Measurements from ENCODE around the gene GSPT1. TPM values are rescaled to one million over a fixed set of nuclear protein-coding genes. Genes with fewer than 3 reads are reported as not detected.

Gene GSPT1
- total and polyA plus RNA-seq, 9 of the 15 experiments (the other 6 are each of a cell fraction or from before 2014, with no cell fraction given), result 63.8 to 269 (median 148) TPM

DNA sequence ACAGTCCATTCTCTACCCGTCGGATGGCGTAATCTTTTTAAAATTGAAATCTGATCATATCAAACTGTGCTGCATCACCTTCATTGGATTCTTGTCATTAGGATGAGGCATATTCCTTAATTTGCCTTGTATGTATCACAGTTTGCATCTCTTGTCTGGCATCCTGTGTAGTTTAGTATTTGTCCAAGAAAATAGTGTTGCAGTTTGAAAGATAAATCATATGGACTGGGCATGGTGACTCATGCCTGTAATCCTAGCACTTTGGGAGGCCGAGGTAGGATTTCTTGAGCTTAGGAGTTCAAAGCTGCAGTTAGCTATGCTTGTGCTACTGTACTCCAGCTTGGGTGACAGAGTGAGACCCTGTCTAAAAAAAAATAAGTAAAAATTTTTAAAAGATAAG, 58.6 kb downstream of the GSPT1 start:
- Histone ChIP-seq H3K9me1 (ENCODE audit: control insufficient read depth, insufficient read depth, low read length) (no peaks in the 10 kb centered on the region), H3K9ac (ENCODE audit: insufficient read depth in 1 of 2, low read depth in 2 of 2, low read length in 2 of 2) (no peak overlapping the region), H3K27ac (ENCODE audit: extremely low read depth, low read depth, low read length) (no peak overlapping the region), H3K4me2 (ENCODE audit: insufficient read depth, low read length) (no peak overlapping the region), H3K27me3 (ENCODE audit: control insufficient read depth in 2 of 2, insufficient read depth in 2 of 2, low read length in 2 of 2) (no peaks in the 10 kb centered on the region), H3K36me3 (ENCODE audit: control insufficient read depth, insufficient read depth, low read length) (peaks cover 14% of the 10 kb centered on the region), H3K9me3 (replicated peaks; ENCODE audit: control insufficient read depth, insufficient read depth, low read depth, low read length) (no peaks in the 10 kb centered on the region), H2AFZ (ENCODE audit: low read depth, low read length) (no peak overlapping the region), H3K4me1 (replicated peaks in 1 of 2; ENCODE audit: control insufficient read depth in 2 of 2, insufficient read depth in 2 of 2, low read length in 2 of 2) (peaks cover 2 to 9% of the 10 kb centered on the region in 2 experiments; a peak in 4 of 5 replicates), H3K4me3 (no peak overlapping the region), H4K20me1 (replicated peaks; ENCODE audit: control insufficient read depth, insufficient read depth, low read length) (no peaks in the 10 kb centered on the region), H3K79me2 (ENCODE audit: control insufficient read depth, insufficient read depth, low read length) (peaks cover 74% of the 10 kb centered on the region)
- in situ Hi-C loops (cut with MboI) (no loop called here), intact Hi-C loops (cut with micrococcal nuclease) (no loop called here)
- no TSS peak for BruUV-seq (replicated peaks)
- DNase-seq (ENCODE audit: extremely low read depth in 1 of 4, low spot score in 3 of 4), result no peak
- ChIA-PET POLR2A (interaction anchor here (0.9 kb wide), 2 partner anchors 12 to 59 kb away, joined by 3 read pairs; no protein-coding TSS in a partner anchor), CTCF (ENCODE audit: low intra/inter-chr PET ratio) (no interaction called here)
- no peak for FAIRE-seq
- WGBS (ENCODE audit: insufficient coverage, low coverage, missing lambda C conversion rate), result 53% methylated on average over 4 of the region's 4 CpGs
- ATAC-seq, result peak; percentile 23; the same call in 2 of the 3 replicates
- TF ChIP-seq ZNF830 (CRISPR knock-in tag; IDR thresholded peaks at IDR 0.05) (no peak), DPF2 (IDR thresholded peaks at IDR 0.05) (peak; percentile 56), MEIS2 (IDR thresholded peaks at IDR 0.05; ENCODE audit: partially characterized antibody) (peak; percentile 90), DNMT1 (IDR thresholded peaks at IDR 0.05) (no peak), JUN (IDR thresholded peaks at IDR 0.05; ENCODE audit: borderline replicate concordance, low read depth, low read length) (0 out of 2 replicates have a peak, but pooled peaks have one; percentile 50), JUN (CRISPR knock-in tag; IDR thresholded peaks at IDR 0.05; ENCODE audit: borderline replicate concordance) (no peak), ZNF124 (CRISPR knock-in tag; IDR thresholded peaks at IDR 0.05) (no peak), COPS2 (conservative IDR thresholded peaks at IDR 0.05) (no peak), JUND (IDR thresholded peaks at IDR 0.05; ENCODE audit: borderline replicate concordance, low read depth, low read length) (peak; percentile 78), JUND (tag; IDR thresholded peaks at IDR 0.05; ENCODE audit: borderline replicate concordance, low read depth, low read length) (peak; percentile 77; the same call in 2 of the 3 replicates)
- TF ChIP-seq, protein P1, sequence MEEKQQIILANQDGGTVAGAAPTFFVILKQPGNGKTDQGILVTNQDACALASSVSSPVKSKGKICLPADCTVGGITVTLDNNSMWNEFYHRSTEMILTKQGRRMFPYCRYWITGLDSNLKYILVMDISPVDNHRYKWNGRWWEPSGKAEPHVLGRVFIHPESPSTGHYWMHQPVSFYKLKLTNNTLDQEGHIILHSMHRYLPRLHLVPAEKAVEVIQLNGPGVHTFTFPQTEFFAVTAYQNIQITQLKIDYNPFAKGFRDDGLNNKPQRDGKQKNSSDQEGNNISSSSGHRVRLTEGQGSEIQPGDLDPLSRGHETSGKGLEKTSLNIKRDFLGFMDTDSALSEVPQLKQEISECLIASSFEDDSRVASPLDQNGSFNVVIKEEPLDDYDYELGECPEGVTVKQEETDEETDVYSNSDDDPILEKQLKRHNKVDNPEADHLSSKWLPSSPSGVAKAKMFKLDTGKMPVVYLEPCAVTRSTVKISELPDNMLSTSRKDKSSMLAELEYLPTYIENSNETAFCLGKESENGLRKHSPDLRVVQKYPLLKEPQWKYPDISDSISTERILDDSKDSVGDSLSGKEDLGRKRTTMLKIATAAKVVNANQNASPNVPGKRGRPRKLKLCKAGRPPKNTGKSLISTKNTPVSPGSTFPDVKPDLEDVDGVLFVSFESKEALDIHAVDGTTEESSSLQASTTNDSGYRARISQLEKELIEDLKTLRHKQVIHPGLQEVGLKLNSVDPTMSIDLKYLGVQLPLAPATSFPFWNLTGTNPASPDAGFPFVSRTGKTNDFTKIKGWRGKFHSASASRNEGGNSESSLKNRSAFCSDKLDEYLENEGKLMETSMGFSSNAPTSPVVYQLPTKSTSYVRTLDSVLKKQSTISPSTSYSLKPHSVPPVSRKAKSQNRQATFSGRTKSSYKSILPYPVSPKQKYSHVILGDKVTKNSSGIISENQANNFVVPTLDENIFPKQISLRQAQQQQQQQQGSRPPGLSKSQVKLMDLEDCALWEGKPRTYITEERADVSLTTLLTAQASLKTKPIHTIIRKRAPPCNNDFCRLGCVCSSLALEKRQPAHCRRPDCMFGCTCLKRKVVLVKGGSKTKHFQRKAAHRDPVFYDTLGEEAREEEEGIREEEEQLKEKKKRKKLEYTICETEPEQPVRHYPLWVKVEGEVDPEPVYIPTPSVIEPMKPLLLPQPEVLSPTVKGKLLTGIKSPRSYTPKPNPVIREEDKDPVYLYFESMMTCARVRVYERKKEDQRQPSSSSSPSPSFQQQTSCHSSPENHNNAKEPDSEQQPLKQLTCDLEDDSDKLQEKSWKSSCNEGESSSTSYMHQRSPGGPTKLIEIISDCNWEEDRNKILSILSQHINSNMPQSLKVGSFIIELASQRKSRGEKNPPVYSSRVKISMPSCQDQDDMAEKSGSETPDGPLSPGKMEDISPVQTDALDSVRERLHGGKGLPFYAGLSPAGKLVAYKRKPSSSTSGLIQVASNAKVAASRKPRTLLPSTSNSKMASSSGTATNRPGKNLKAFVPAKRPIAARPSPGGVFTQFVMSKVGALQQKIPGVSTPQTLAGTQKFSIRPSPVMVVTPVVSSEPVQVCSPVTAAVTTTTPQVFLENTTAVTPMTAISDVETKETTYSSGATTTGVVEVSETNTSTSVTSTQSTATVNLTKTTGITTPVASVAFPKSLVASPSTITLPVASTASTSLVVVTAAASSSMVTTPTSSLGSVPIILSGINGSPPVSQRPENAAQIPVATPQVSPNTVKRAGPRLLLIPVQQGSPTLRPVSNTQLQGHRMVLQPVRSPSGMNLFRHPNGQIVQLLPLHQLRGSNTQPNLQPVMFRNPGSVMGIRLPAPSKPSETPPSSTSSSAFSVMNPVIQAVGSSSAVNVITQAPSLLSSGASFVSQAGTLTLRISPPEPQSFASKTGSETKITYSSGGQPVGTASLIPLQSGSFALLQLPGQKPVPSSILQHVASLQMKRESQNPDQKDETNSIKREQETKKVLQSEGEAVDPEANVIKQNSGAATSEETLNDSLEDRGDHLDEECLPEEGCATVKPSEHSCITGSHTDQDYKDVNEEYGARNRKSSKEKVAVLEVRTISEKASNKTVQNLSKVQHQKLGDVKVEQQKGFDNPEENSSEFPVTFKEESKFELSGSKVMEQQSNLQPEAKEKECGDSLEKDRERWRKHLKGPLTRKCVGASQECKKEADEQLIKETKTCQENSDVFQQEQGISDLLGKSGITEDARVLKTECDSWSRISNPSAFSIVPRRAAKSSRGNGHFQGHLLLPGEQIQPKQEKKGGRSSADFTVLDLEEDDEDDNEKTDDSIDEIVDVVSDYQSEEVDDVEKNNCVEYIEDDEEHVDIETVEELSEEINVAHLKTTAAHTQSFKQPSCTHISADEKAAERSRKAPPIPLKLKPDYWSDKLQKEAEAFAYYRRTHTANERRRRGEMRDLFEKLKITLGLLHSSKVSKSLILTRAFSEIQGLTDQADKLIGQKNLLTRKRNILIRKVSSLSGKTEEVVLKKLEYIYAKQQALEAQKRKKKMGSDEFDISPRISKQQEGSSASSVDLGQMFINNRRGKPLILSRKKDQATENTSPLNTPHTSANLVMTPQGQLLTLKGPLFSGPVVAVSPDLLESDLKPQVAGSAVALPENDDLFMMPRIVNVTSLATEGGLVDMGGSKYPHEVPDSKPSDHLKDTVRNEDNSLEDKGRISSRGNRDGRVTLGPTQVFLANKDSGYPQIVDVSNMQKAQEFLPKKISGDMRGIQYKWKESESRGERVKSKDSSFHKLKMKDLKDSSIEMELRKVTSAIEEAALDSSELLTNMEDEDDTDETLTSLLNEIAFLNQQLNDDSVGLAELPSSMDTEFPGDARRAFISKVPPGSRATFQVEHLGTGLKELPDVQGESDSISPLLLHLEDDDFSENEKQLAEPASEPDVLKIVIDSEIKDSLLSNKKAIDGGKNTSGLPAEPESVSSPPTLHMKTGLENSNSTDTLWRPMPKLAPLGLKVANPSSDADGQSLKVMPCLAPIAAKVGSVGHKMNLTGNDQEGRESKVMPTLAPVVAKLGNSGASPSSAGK (IDR thresholded peaks at IDR 0.05), result no peak
- TF ChIP-seq, protein P2, sequence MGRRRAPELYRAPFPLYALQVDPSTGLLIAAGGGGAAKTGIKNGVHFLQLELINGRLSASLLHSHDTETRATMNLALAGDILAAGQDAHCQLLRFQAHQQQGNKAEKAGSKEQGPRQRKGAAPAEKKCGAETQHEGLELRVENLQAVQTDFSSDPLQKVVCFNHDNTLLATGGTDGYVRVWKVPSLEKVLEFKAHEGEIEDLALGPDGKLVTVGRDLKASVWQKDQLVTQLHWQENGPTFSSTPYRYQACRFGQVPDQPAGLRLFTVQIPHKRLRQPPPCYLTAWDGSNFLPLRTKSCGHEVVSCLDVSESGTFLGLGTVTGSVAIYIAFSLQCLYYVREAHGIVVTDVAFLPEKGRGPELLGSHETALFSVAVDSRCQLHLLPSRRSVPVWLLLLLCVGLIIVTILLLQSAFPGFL (CRISPR knock-in tag; IDR thresholded peaks at IDR 0.05), result no peak

All from K562 (cell line).